ENCODE data around the gene CBX4.

The CBX4 gene

DNA sequence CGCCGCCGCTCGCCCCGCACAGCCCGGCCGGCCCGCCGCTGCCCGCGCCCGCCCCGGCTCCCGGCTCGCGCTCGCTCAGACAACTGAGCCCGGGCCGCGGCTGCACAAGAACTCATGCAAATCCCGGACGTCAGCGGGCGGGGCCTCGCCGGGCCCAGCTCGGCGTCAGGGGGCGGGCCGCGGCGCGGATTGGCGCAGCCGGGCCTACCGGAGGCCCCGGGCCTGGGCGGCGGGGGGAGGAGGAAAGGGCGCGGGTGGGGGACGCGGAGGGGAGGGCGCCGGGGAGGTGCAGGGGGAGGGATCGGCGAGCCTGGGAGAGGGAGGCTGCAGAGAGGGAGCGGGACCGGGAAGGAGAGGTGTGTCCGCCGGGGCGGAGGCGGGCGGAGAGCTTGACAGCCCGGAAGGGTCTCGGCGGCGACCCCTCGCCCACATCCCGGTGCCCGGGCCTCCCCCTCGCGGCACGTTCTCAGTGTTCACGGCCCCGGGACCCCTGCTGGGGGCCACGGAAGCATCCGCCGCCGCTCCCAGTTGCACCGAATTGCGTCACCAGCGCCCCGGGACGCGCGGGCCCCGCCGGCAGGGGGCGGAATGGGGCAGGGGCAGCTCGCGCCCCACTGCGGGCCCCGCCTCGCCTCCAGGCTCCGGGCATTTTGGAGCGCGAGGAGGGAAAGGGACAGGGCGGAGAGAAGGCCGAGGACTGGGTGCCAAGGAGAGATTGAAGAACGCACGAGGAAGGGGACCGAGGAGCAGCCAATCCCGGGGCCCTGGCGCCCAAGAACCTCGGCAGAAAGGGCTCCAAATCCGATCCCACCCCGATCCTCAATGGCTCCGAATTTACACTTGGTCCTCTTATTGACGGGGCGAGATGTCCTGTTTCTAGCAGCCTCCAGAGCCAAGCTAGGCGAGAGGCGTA, at the start of gene CBX4:
CBX4 (minus strand) TSS at position 85 of the 913 bp plus-strand sequence. CDS start 189 bp downstream, outside the sequence.
- DNase-seq, result peak; percentile 86 to 89

DNA sequence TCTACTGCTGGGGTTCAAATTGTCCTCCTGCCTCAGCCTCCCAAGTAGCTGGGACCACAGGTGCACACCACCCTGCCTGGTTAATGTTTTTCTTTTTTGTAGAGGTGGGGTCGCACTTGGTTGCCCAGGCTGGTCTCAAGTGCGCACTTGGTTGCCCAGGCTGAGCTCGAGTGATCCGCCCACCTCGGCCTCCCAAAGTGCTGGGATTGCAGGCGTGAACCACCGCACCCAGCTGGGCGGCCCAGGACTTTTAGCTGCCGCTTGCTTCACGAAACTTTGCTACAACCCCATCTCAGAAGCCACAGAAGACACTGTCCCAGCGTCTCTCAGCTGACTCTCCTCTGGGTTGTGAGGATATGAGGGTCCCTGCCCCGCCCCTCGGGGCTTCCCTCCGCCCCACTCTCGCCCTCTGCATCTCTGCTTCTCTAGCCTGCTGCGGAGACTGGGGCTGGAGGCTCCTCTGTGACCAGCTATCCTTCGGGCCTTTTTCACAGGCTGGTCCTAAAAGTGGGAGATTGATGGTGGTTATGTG, 48.8 kb upstream of the CBX4 start:
- no peak for DNase-seq

DNA sequence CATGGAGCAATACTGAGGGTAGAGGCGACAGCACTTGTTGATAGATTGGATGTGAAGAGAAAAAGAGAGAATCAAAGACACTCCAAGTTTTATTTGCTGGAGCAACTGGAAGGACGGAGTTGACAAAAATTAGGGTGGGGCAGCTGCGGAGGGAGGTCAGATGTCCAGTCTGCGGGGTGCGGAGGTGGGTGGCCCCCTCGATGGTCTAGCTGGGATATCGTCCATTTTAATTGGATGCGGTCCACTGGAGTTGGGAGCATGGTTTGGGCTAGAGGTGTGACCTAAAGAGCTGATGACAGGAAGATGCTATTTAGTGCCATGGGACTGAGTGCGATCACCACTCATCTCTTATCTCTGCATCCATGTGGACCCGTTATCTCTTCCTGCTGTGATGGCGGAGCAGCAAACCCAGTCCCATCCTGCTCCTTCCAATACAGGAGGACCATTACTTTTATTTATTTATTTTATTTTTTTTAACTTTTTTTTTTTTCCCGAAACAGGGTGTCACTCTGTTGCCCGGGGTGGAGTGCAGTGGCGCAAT, 48.3 kb upstream of the CBX4 start:
- DNase-seq, result no peak

DNA sequence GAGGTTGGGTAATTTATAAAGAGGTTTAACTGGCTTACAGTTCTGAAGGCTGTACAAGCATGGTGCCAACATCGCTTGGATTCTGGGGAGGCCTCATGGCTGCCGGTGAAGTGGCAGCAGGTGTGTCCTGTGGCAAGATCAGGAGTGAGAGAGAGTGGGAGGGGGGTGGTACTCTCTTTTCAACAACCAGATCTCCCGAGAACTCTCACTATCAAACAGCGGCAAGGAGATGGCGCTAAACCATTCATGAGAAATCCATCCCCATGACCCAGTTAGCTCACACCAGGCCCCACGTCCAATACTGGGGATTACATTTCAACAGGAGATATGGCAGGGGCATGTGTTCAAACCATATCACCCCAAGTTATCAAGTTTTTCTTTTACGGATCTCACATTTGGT, 44.0 kb upstream of the CBX4 start:
- no peak for DNase-seq

DNA sequence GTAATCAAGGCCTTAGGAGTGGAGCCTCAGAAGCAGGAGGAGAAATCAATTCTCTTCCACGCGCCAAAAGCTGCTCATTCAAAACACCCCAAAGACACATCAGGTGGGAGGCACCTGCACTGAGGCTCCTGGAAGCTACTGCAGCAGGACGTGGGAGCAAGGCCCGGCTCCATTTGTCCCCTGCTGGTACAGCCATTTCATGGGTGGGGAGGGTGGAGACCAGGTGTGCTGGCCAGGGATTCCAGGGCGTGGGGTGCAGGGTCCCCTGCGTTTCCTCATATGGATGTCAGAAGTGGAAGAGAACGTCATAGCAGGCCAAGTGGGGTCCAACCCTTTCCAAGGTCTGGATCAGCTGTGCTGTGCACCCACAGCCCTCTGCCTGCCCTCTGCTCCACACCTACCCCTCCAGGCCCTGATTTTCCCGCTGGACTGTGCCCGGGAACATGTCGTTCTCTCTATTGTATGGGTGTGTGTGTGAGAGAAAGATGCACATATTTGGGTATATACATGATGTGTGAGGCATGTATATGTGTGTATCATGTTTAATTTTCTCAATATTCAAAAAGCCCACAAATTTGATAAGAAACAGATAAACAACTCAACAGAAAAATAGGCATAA, 39.2 kb upstream of the CBX4 start:
- no peak for DNase-seq

DNA sequence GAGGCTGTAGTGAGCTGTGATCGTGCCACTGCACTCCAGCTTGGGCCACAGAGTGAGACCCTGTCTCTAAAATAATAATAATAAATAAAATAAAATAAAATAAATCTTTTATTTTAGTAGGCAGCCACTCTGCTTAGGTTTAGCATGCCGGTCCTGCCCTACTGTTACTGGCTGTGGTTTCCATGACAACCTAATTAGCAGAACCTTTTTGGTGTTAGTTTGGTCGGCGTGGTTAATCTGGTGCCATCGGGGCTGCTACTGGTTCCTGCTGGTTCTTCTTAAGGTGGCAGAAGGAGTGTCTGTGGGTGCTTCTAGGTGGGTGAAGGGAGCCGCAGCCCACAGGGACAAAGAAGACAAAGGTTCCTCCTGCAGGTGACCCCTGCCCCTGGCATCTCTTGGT, 37.8 kb upstream of the CBX4 start:
- DNase-seq, result no peak

DNA sequence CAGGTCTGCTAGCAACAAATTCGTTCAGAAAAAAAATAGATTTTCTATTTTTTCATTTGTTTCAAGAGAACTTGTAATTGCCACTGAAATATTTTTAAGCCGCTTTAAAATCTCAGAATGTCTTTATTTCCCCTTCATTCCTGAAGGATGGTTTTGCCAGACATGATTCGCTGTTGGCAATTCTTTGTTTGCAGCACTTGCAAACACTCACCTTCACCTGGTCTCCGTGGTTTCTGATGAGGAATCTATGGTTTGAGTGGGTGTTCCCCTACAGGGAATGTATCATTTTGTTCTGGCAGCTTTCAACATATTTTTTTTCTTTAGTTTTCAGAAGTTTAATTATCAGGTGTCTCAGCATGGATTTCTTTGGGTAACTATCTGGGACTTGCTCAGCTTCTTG, 36.3 kb upstream of the CBX4 start:
- DNase-seq, result no peak

DNA sequence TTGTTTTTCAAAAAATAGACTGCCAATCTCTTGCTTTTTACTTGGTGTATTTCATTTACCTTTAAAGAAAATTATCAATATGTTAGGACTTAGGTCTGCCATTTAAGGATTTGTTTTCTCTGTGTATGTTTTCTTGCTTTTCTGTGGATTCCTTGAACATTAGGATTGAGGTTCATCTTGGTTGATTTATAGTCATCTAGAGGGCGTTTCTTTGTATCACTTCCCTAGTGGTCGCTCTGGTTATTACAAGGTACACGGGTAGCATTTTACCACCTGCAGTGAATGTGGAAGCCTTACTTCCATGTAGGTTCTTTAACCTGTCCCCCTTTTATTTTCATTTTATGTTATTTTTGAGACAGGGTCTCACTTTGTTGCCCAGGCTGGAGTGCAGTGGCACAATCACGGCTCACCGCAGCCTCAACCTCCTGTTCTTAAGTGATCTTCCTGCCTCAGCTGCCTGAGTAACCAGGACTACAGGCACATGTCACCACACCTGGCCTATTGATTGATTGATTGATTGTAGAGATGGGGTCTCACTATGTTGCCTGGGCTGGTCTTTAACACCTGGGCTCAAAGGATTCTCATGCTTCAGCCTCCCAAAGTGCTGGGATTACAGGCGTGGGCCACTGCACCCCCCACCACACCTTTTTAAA, 35.2 kb upstream of the CBX4 start:
- DNase-seq, result peak in 1 of 2 experiments; percentile 7

DNA sequence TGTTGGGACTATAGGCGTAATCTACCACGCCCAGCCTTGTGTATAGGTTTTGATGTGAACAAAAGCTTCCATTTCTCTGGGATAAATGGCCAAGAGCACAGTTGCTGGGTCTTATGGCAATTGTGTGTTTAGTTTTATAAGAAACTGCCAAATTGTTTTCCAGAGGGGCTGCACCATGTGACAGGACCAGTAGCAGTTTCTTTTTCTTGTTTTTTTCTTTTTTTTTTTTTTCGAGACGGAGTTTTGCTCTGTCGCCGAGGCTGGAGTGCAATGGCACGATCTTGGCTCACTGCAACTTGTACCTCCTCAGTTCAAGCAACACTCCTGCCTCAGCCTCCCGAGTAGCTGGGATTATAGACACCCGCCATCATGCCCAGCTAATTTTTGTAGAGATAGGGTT, 34.3 kb upstream of the CBX4 start:
- DNase-seq, result no peak

DNA sequence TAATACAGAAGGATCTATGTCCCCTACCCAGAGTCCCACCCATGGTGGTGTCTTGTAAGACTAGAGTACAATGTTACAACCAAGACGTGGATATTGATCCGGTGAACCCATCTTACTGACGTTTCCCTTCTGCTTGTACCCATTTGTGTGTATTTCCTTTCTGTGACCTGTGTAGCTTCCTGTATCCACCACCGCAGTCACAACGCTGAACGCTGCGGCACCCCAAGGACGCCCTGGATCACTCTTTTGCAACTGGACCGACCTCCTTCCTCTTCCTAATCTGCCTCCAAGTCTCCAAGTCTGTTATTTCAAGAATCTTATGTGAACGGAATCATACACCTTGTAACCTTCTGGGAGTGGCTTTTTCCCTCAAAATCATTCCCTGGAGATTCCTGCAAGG, 33.5 kb upstream of the CBX4 start:
- no peak for DNase-seq

DNA sequence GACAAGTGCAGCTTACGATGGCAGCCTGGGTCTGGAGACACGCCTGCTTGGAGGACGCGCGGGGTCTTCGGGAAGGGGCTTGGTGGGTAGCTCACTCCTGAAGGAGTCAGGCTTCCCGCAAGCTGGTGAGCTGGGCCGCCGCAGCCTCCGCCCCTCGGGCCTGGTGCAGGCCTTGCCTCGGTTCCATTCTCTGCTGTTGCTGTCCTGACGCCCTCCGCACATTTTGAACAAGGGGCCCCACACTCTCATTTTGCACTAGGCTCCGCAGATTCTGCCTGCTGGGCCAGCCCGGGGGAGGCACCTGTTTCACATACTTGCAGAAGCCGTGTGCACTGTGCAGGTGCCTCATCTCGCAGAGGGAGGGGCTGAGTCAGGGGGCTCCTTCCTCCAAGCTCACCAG, 31.9 kb upstream of the CBX4 start:
- no peak for DNase-seq

DNA sequence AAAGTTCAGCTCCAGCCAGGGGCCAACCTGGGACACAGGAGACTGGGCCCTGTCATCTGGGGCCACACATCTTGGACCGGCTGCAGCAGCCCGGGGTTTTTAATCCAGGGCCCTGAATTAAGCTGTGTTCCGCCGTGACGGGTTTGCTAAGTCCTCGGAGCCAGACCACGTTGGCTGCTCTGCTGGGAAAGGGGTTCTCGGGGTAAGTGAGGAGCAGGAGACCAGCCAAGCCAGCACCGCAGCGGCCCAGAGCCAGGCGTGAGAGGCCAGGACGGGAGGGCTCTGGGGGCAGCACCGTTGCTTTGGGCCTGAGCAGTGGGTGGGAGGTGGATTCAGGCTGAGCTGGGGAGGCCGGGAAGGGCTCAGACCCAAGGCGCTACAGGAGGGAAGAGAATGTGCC, 31.3 kb upstream of the CBX4 start:
- no peak for DNase-seq

DNA sequence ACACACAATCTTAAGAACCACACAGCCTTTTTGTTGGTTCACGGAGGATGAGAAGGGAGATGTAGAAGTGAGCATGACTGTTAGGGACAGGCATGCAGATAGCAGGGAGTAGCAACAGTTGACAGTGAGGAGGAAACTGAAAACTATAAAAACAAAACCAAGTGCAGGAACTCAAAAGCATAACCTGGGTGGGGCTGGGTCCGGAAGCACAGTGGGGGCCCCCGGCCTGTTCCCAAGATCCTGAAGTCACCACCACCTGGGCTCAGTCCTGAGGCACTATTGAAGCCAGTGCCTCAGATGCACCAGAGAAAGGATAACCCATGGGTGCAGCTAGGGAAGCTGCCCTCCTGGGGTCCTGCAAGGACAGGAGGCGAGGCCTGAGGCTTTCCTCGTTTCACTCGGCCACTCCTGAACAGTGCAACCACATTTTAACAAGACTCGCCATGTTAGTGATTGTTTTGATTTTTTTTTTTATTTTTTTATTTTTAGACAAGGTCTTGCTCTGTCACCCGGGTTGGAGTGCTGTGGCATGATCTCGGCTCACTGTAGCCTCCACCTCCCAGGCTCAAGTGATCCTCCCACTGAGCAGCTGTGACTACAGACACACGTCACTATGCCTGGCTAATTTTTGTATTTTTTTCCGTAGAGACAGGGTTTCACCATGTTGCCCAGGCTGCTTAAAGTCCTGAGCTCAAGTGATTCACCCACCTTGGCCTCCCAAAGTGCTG, 27.7 kb upstream of the CBX4 start:
- DNase-seq, result no peak

DNA sequence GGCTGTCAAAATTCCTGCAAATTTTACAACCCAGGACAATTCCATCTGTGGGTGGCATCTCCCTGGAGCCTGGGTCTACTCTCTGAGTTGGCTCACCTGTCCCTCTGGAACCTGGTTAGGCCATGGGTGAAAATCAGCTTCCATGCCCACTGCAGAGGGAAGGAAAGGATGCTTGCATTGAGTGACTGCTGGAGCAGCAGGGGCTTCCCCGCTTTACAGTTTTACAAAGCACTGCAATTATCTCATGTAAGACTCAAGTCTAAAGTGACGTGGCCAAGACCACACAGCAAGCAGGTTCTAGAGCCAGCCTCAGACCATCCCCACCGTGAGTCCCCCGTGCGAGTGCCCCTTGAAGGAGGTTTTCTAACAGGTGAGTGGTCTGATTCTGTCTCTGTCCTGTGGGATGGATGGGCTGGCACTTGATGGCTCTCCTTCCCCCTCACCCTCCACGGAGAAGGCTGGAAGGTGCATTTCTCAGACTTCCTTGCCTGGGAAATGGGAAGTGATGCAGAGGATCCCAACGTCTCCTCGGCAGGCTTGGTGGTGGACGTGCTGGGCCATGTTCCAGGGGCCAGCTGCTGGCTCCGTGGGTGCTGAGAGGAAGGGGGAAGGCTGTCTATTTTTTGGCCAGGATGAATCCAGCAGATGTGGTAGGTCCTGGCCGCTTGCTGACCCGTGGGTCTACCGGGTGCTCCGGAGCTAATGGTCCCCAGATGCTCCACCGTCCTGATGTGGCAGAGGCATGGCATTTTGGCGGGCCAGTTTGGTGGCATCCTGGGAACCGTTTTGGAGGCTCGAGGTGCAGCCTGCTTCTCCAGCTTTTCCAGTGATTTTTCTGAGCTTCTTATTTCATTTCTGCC, 26.3 kb upstream of the CBX4 start:
- no peak for DNase-seq

DNA sequence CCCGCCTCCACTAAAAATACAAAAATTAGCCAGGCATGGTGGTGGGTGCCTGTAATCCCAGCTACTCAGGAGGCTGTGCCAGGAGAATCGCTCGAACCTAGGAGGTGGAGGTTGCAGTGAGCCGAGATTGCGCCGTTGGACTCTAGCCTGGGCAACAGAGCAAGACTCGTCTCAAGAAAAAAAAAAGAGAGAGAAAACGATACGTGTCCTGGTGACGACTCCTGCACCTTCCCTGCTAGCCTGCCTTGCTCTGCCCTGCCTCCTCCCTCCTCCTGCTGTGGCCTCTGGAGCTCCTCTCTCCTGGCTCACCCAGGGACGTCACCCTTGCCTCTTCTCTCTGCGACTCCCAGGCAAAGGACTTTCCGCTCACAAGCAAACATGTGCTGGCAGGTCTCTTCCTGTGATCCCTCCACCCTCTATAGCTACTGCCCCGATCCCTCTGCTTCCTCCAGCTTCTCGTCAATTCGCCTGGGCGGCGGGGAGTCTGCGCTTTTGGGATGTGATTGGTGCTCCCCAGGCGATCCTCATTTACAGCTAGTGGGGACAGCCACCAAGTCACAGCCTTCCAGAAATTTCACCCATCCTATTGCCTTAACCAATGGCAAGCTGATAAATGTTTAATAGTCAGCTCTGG, 25.5 kb upstream of the CBX4 start:
- DNase-seq, result no peak

DNA sequence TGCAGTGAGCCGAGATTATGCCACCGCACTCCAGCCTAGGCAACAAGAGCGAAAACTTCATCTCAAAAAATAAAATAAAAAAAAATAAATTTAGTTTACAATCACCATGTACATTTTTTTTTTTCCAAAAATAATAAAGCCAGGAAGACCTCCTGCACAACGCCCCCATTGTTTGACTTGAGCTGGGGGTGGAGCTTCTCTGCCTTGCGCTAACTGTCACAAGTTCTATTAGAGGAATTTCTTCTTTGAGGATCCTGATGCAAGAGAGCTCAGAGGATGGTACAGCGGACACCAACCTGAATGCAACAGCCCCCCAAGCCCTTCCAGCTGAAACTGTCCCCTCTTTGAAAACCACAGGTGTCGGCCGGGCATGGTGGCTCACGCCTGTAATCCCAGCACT, 24.9 kb upstream of the CBX4 start:
- DNase-seq, result no peak

DNA sequence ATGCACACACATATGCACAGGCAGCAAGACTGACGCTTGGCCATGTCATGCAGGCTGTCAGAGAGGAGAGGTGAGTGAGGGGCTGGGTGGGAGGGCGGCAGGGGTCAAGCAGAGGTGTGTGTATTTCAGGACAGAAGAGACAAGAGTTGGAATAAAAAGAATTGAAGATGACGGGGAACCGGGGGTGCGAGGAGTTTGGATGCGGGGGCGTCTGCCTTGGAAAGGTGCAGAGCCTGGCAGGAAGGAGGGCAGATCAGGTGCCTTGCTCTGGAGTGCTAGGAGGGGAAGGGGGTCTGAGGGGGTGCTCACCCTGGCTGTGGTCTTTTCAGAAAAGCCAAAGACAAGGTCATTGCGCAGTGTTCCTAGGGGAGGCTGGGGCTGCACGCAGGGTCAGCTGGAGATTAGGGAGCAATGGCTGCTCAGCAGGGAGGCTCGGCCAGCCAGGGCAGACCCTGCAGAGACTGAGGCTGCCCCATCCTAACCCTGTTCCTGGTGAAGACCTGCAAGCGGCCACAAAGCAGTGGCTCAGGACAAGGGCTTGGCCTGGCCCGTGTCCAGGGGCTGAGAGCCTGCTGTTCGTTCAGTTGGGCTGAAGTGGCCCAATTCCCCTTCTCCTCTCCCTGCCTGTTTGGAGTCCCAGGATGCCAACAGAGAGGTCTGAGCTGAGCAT, 23.7 kb upstream of the CBX4 start:
- DNase-seq, result no peak

DNA sequence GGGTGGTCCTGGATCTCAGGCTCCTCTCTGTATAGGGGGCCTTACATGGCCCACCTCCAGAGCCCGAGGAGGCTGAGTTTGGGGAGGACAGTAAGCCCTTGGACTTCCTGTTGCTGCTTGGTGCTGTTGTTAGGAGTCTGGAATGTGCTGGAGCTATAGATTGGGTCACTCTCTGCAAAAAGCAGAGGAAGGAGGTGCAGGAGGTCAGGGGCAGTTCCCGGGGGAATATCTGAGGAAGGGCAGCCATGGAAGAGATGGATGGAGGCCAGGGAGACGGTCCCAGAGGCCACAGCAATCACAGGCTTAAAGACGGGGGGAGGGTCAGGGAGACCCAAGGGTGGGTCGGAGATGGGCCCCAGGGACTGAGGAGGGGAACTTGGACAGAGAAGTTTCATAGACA, 23.0 kb upstream of the CBX4 start:
- DNase-seq, result no peak

DNA sequence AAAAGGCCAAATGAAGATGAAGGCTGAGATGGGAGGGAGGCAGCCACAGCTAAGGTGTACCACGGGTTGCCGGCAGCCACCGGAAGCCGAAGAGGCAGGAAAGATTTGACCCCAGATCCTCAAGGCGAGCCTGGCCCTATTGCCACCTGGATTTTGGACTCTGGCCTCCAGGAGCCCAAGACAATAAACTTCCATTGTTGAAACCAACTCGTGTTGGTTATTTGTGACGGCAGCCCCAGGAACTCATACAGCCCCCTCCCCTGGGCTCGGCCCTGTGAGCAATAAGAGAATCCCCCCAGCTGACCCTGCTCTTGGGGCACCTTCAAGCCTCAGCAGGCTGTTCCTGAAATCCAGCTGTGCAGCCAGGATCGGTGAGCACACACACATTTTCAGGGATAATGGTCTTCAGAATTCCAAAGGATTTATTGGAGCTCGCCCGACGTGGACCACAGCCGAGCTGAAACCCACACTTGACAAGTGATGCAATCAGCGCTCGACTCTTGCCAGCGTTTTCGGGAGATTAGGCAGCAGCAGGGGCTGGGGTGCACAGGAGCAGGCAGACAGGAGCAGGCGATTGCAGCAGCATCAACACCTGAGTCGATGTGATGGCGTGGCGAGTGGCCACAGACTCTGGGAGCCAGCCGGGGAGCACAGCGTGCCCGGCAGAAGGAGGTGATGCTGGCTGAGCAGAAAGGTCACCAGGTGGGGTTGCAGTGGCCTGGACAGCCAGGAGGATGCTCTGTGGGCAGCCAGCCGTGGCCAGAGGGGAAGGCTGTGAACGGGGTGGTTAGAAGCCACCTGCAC, 22.4 kb upstream of the CBX4 start:
- no peak for DNase-seq

Measured in activated CD4-positive, alpha-beta T cell treated with anti-CD3 and anti-CD28 coated beads, Interleukin-2, amount 50 U/mL, for 4 hours (primary cell).